ENCODE measurements around the gene SEC14L5.

Gene SEC14L5

GRCh38 chr16:4968879-4969483 is 10.9 kb downstream of the SEC14L5 start:
- H3K4me2 ChIP-seq (ENCODE audit: insufficient read depth, low read length, poor library complexity, severe bottlenecking) = no peak overlapping the region
- WGBS, 2 donors (ENCODE audit: extremely low coverage in 2 of 2, insufficient read length in 2 of 2, insufficient replicate concordance in 1 of 2) = no CpG with 5 or more reads among the region's 13 CpGs
- H4K8ac ChIP-seq (ENCODE audit: low read depth, low read length) = no peak overlapping the region
- H3K14ac ChIP-seq (ENCODE audit: low read length) = no peak overlapping the region
- H2AK5ac ChIP-seq (ENCODE audit: low read depth, low read length) = no peak overlapping the region
- no peak overlapping the region for H2BK120ac ChIP-seq (ENCODE audit: low read depth, low read length)
- H4K91ac ChIP-seq (ENCODE audit: low read depth, low read length, poor library complexity) = no peak overlapping the region
- peak overlapping the region; percentile 33 for H3K18ac ChIP-seq (ENCODE audit: low read length)
- no peak overlapping the region for H3K23ac ChIP-seq (ENCODE audit: low read depth, low read length, poor library complexity)
- no peak overlapping the region for H2BK15ac ChIP-seq (ENCODE audit: low read length)
- no peaks in the 10 kb centered on the region for H3K27me3 ChIP-seq (ENCODE audit: control insufficient read depth in 3 of 3, insufficient read depth in 3 of 3, low read depth in 1 of 3, low read length in 3 of 3)
- H3K4me3 ChIP-seq (ENCODE audit: low read length in 2 of 2) = no peak overlapping the region
- H2BK12ac ChIP-seq (ENCODE audit: low read length) = no peak overlapping the region
- no peak overlapping the region for H3K4ac ChIP-seq (ENCODE audit: low read length)
- no peak overlapping the region for H2BK5ac ChIP-seq (ENCODE audit: low read length)
- no peak overlapping the region for H3K27ac ChIP-seq (replicated peaks; ENCODE audit: low read length)
- H3K79me1 ChIP-seq (ENCODE audit: low read depth, low read length) = no peaks in the 10 kb centered on the region
- H3K9me3 ChIP-seq (replicated peaks in 1 of 2; ENCODE audit: control insufficient read depth in 2 of 2, insufficient read depth in 1 of 2, low read depth in 1 of 2, low read length in 2 of 2) = no peaks in the 10 kb centered on the region
- H3K9ac ChIP-seq (ENCODE audit: low read depth, low read length, poor library complexity) = no peak overlapping the region
- no peaks in the 10 kb centered on the region for H3K36me3 ChIP-seq (replicated peaks in 1 of 2; ENCODE audit: control insufficient read depth in 2 of 2, insufficient read depth in 2 of 2, low read length in 2 of 2)
- peaks cover 27 to 28% of the 10 kb centered on the region in 2 donors for H3K4me1 ChIP-seq (ENCODE audit: control insufficient read depth in 2 of 2, insufficient read depth in 1 of 2, low read depth in 1 of 2, low read length in 2 of 2)
- no peak for DNase-seq (ENCODE audit: low spot score)
- H2AFZ ChIP-seq (ENCODE audit: low read length) = no peak overlapping the region

- H2BK12ac ChIP-seq (ENCODE audit: low read length) = no peak overlapping the region
- no peaks in the 10 kb centered on the region for H3K79me1 ChIP-seq (ENCODE audit: low read depth, low read length)
- H2BK120ac ChIP-seq (ENCODE audit: low read depth, low read length) = no peak overlapping the region
- no peak overlapping the region for H4K8ac ChIP-seq (ENCODE audit: low read depth, low read length)
- H3K36me3 ChIP-seq (replicated peaks in 1 of 2; ENCODE audit: control insufficient read depth in 2 of 2, insufficient read depth in 2 of 2, low read length in 2 of 2) = no peaks in the 10 kb centered on the region
- WGBS, 2 donors (ENCODE audit: extremely low coverage in 2 of 2, insufficient read length in 2 of 2, insufficient replicate concordance in 1 of 2) = no CpG with 5 or more reads among the region's 3 CpGs
- peak overlapping the region; percentile 72 for H2AFZ ChIP-seq (ENCODE audit: low read length)
- H4K91ac ChIP-seq (ENCODE audit: low read depth, low read length, poor library complexity) = no peak overlapping the region
- no peak overlapping the region for H3K14ac ChIP-seq (ENCODE audit: low read length)
- no peaks in the 10 kb centered on the region for H3K9me3 ChIP-seq (replicated peaks in 1 of 2; ENCODE audit: control insufficient read depth in 2 of 2, insufficient read depth in 1 of 2, low read depth in 1 of 2, low read length in 2 of 2)
- peak overlapping the region; percentile 36 for H3K4me2 ChIP-seq (ENCODE audit: insufficient read depth, low read length, poor library complexity, severe bottlenecking)
- peak overlapping the region; percentile 71 for H3K18ac ChIP-seq (ENCODE audit: low read length)
- no peak overlapping the region for H2BK5ac ChIP-seq (ENCODE audit: low read length)
- no peak overlapping the region for H3K9ac ChIP-seq (ENCODE audit: low read depth, low read length, poor library complexity)
- H2BK15ac ChIP-seq (ENCODE audit: low read length) = no peak overlapping the region
- no peak overlapping the region for H2AK5ac ChIP-seq (ENCODE audit: low read depth, low read length)
- no peak overlapping the region for H3K23ac ChIP-seq (ENCODE audit: low read depth, low read length, poor library complexity)
- peaks cover 27 to 28% of the 10 kb centered on the region in 2 donors for H3K4me1 ChIP-seq (ENCODE audit: control insufficient read depth in 2 of 2, insufficient read depth in 1 of 2, low read depth in 1 of 2, low read length in 2 of 2)
- no peaks in the 10 kb centered on the region for H3K27me3 ChIP-seq (ENCODE audit: control insufficient read depth in 3 of 3, insufficient read depth in 3 of 3, low read depth in 1 of 3, low read length in 3 of 3)
- H3K4ac ChIP-seq (ENCODE audit: low read length) = no peak overlapping the region
- peak; percentile 53 for DNase-seq (ENCODE audit: low spot score)
- no peak overlapping the region for H3K4me3 ChIP-seq (ENCODE audit: low read length in 2 of 2)
- H3K27ac ChIP-seq (replicated peaks; ENCODE audit: low read length) = peak overlapping the region; percentile 65
These were observed 11.9 kb downstream of the SEC14L5 start for GRCh38 chr16:4970010-4970409.

- Histone ChIP-seq H4K91ac (ENCODE audit: low read depth, low read length, poor library complexity) (no peak overlapping the region), H2BK5ac (ENCODE audit: low read length) (no peak overlapping the region), H3K18ac (ENCODE audit: low read length) (no peak overlapping the region), H3K14ac (ENCODE audit: low read length) (no peak overlapping the region), H3K4me3 (ENCODE audit: low read length in 2 of 2) (no peak overlapping the region), H3K23ac (ENCODE audit: low read depth, low read length, poor library complexity) (no peak overlapping the region), H2BK12ac (ENCODE audit: low read length) (no peak overlapping the region), H3K4me1 (ENCODE audit: control insufficient read depth in 2 of 2, insufficient read depth in 1 of 2, low read depth in 1 of 2, low read length in 2 of 2) (peaks cover 27 to 28% of the 10 kb centered on the region in 2 donors), H3K9ac (ENCODE audit: low read depth, low read length, poor library complexity) (no peak overlapping the region), H3K27me3 (ENCODE audit: control insufficient read depth in 3 of 3, insufficient read depth in 3 of 3, low read depth in 1 of 3, low read length in 3 of 3) (no peaks in the 10 kb centered on the region), H4K8ac (ENCODE audit: low read depth, low read length) (no peak overlapping the region), H3K9me3 (replicated peaks in 1 of 2; ENCODE audit: control insufficient read depth in 2 of 2, insufficient read depth in 1 of 2, low read depth in 1 of 2, low read length in 2 of 2) (peaks cover 0 to 5% of the 10 kb centered on the region in 2 donors), H2AK5ac (ENCODE audit: low read depth, low read length) (peak overlapping the region; percentile 64), H3K79me1 (ENCODE audit: low read depth, low read length) (no peaks in the 10 kb centered on the region), H3K36me3 (replicated peaks in 1 of 2; ENCODE audit: control insufficient read depth in 2 of 2, insufficient read depth in 2 of 2, low read length in 2 of 2) (no peaks in the 10 kb centered on the region), H3K27ac (replicated peaks; ENCODE audit: low read length) (no peak overlapping the region), H3K4me2 (ENCODE audit: insufficient read depth, low read length, poor library complexity, severe bottlenecking) (no peak overlapping the region), H2BK120ac (ENCODE audit: low read depth, low read length) (no peak overlapping the region), H2BK15ac (ENCODE audit: low read length) (no peak overlapping the region), H3K4ac (ENCODE audit: low read length) (no peak overlapping the region), H2AFZ (ENCODE audit: low read length) (no peak overlapping the region)
- no peak for DNase-seq (ENCODE audit: low spot score)
- WGBS, 2 donors (ENCODE audit: extremely low coverage in 2 of 2, insufficient read length in 2 of 2, insufficient replicate concordance in 1 of 2) = no CpG with 5 or more reads among the region's 8 CpGs
These were observed 14.9 kb downstream of the SEC14L5 start for GRCh38 chr16:4972938-4973587.

GRCh38 chr16:4976079-4976478 is 17.9 kb downstream of the SEC14L5 start:
- Histone ChIP-seq H2AK5ac (ENCODE audit: low read depth, low read length) (no peak overlapping the region), H3K4me2 (ENCODE audit: insufficient read depth, low read length, poor library complexity, severe bottlenecking) (no peak overlapping the region), H4K91ac (ENCODE audit: low read depth, low read length, poor library complexity) (no peak overlapping the region), H3K36me3 (replicated peaks in 1 of 2; ENCODE audit: control insufficient read depth in 2 of 2, insufficient read depth in 2 of 2, low read length in 2 of 2) (no peaks in the 10 kb centered on the region), H3K9ac (ENCODE audit: low read depth, low read length, poor library complexity) (no peak overlapping the region), H2BK12ac (ENCODE audit: low read length) (no peak overlapping the region), H3K4ac (ENCODE audit: low read length) (no peak overlapping the region), H3K4me3 (ENCODE audit: low read length in 2 of 2) (no peak overlapping the region), H3K4me1 (ENCODE audit: control insufficient read depth in 2 of 2, insufficient read depth in 1 of 2, low read depth in 1 of 2, low read length in 2 of 2) (peaks cover 8 to 12% of the 10 kb centered on the region in 2 donors), H3K27me3 (ENCODE audit: control insufficient read depth in 3 of 3, insufficient read depth in 3 of 3, low read depth in 1 of 3, low read length in 3 of 3) (peaks cover 0 to 12% (median 0%) of the 10 kb centered on the region in 3 experiments), H3K9me3 (replicated peaks in 1 of 2; ENCODE audit: control insufficient read depth in 2 of 2, insufficient read depth in 1 of 2, low read depth in 1 of 2, low read length in 2 of 2) (peaks cover 0 to 5% of the 10 kb centered on the region in 2 donors), H3K27ac (replicated peaks; ENCODE audit: low read length) (no peak overlapping the region), H4K8ac (ENCODE audit: low read depth, low read length) (no peak overlapping the region), H3K23ac (ENCODE audit: low read depth, low read length, poor library complexity) (no peak overlapping the region), H3K14ac (ENCODE audit: low read length) (no peak overlapping the region), H2AFZ (ENCODE audit: low read length) (no peak overlapping the region), H2BK120ac (ENCODE audit: low read depth, low read length) (no peak overlapping the region), H2BK15ac (ENCODE audit: low read length) (no peak overlapping the region), H3K18ac (ENCODE audit: low read length) (no peak overlapping the region), H3K79me1 (ENCODE audit: low read depth, low read length) (no peaks in the 10 kb centered on the region), H2BK5ac (ENCODE audit: low read length) (no peak overlapping the region)
- no CpG with 5 or more reads among the region's 2 CpGs for WGBS, 2 donors (ENCODE audit: extremely low coverage in 2 of 2, insufficient read length in 2 of 2, insufficient replicate concordance in 1 of 2)
- DNase-seq (ENCODE audit: low spot score) = no peak
